ENCODE measurements around the gene FAR2.

The FAR2 gene

GRCh38 chr12:29269706-29270408, 120.8 kb downstream of the FAR2 start:
- Histone ChIP-seq H3K27ac (ENCODE audit: low read depth, low read length) (peak overlapping the region; percentile 67), H3K4ac (ENCODE audit: low read depth, low read length) (no peak overlapping the region), H3K27me3 (ENCODE audit: insufficient read depth, low read length) (no peaks in the 10 kb centered on the region), H2BK12ac (ENCODE audit: low read length) (peak overlapping the region; percentile 97), H3K9me3 (ENCODE audit: insufficient read depth, low read depth, low read length) (no peaks in the 10 kb centered on the region), H3K36me3 (ENCODE audit: control insufficient read depth in 1 of 2, insufficient read depth in 2 of 2, low read length in 2 of 2) (no peaks in the 10 kb centered on the region), H3K14ac (ENCODE audit: low read length) (no peak overlapping the region), H3K23ac (ENCODE audit: low read length) (no peak overlapping the region), H2BK120ac (ENCODE audit: insufficient read depth, low read length, poor library complexity) (peak overlapping the region; percentile 92), H3K4me3 (ENCODE audit: low read depth, low read length) (no peak overlapping the region), H3K9ac (ENCODE audit: low read length) (no peak overlapping the region), H3K4me2 (ENCODE audit: low read length) (no peak overlapping the region), H2AFZ (ENCODE audit: insufficient read depth, low read length, poor library complexity) (no peak overlapping the region), H2BK5ac (ENCODE audit: low read depth, low read length, poor library complexity) (peak overlapping the region; percentile 83), H3K18ac (ENCODE audit: low read length) (no peak overlapping the region), H3K79me1 (ENCODE audit: low read length) (peaks cover 14% of the 10 kb centered on the region), H3K4me1 (ENCODE audit: control insufficient read depth in 1 of 2, insufficient read depth in 2 of 2, low read length in 2 of 2) (peaks cover 14 to 18% of the 10 kb centered on the region in 2 experiments), H2AK5ac (ENCODE audit: low read length) (no peak overlapping the region), H4K91ac (ENCODE audit: low read depth, low read length) (peak overlapping the region; percentile 90), H3K79me2 (ENCODE audit: control insufficient read depth, insufficient read depth, low read length, poor library complexity) (peaks cover 4% of the 10 kb centered on the region), H4K8ac (ENCODE audit: low read depth, low read length) (no peak overlapping the region), H4K12ac (ENCODE audit: low read depth, low read length) (no peak overlapping the region)
- no peak for DNase-seq
- WGBS (ENCODE audit: extremely low coverage, insufficient coverage, insufficient read length): no CpG with 5 or more reads among the region's 5 CpGs

GRCh38 chr12:29270446-29270845, 121.4 kb downstream of the FAR2 start:
- no peak overlapping the region for H3K9ac ChIP-seq (ENCODE audit: low read length)
- no CpG with 5 or more reads among the region's 5 CpGs for WGBS (ENCODE audit: extremely low coverage, insufficient coverage, insufficient read length)
- no peak overlapping the region for H4K8ac ChIP-seq (ENCODE audit: low read depth, low read length)
- H3K9me3 ChIP-seq (ENCODE audit: insufficient read depth, low read depth, low read length): no peaks in the 10 kb centered on the region
- no peak overlapping the region for H3K4me3 ChIP-seq (ENCODE audit: low read depth, low read length)
- no peak overlapping the region for H3K23ac ChIP-seq (ENCODE audit: low read length)
- H2BK5ac ChIP-seq (ENCODE audit: low read depth, low read length, poor library complexity): no peak overlapping the region
- H3K27me3 ChIP-seq (ENCODE audit: insufficient read depth, low read length): no peaks in the 10 kb centered on the region
- H3K79me1 ChIP-seq (ENCODE audit: low read length): peaks cover 14% of the 10 kb centered on the region
- H3K18ac ChIP-seq (ENCODE audit: low read length): no peak overlapping the region
- no peak overlapping the region for H2AK5ac ChIP-seq (ENCODE audit: low read length)
- peak overlapping the region; percentile 67 for H3K27ac ChIP-seq (ENCODE audit: low read depth, low read length)
- no peak overlapping the region for H4K12ac ChIP-seq (ENCODE audit: low read depth, low read length)
- H4K91ac ChIP-seq (ENCODE audit: low read depth, low read length): no peak overlapping the region
- H3K4me1 ChIP-seq (ENCODE audit: control insufficient read depth in 1 of 2, insufficient read depth in 2 of 2, low read length in 2 of 2): peaks cover 14 to 19% of the 10 kb centered on the region in 2 experiments
- H3K14ac ChIP-seq (ENCODE audit: low read length): no peak overlapping the region
- H3K4me2 ChIP-seq (ENCODE audit: low read length): no peak overlapping the region
- no peak overlapping the region for H2BK120ac ChIP-seq (ENCODE audit: insufficient read depth, low read length, poor library complexity)
- no peak overlapping the region for H3K4ac ChIP-seq (ENCODE audit: low read depth, low read length)
- no peak overlapping the region for H2AFZ ChIP-seq (ENCODE audit: insufficient read depth, low read length, poor library complexity)
- H3K79me2 ChIP-seq (ENCODE audit: control insufficient read depth, insufficient read depth, low read length, poor library complexity): peaks cover 4% of the 10 kb centered on the region
- DNase-seq: peak; percentile 92 to 97
- H3K36me3 ChIP-seq (ENCODE audit: control insufficient read depth in 1 of 2, insufficient read depth in 2 of 2, low read length in 2 of 2): no peaks in the 10 kb centered on the region
- H2BK12ac ChIP-seq (ENCODE audit: low read length): no peak overlapping the region

GRCh38 chr12:29273178-29273843, 124.2 kb downstream of the FAR2 start:
- DNase-seq: no peak
- H4K12ac ChIP-seq (ENCODE audit: low read depth, low read length): no peak overlapping the region
- H2BK120ac ChIP-seq (ENCODE audit: insufficient read depth, low read length, poor library complexity): peak overlapping the region; percentile 34
- H3K4me1 ChIP-seq (ENCODE audit: control insufficient read depth in 1 of 2, insufficient read depth in 2 of 2, low read length in 2 of 2): peaks cover 14 to 17% of the 10 kb centered on the region in 2 experiments
- H2AK5ac ChIP-seq (ENCODE audit: low read length): peak overlapping the region; percentile 7
- peak overlapping the region; percentile 60 for H2BK5ac ChIP-seq (ENCODE audit: low read depth, low read length, poor library complexity)
- H3K23ac ChIP-seq (ENCODE audit: low read length): no peak overlapping the region
- no peaks in the 10 kb centered on the region for H3K9me3 ChIP-seq (ENCODE audit: insufficient read depth, low read depth, low read length)
- H4K8ac ChIP-seq (ENCODE audit: low read depth, low read length): peak overlapping the region; percentile 45
- H3K4ac ChIP-seq (ENCODE audit: low read depth, low read length): no peak overlapping the region
- H3K4me3 ChIP-seq (ENCODE audit: low read depth, low read length): no peak overlapping the region
- H2AFZ ChIP-seq (ENCODE audit: insufficient read depth, low read length, poor library complexity): no peak overlapping the region
- no peak overlapping the region for H3K4me2 ChIP-seq (ENCODE audit: low read length)
- H3K79me1 ChIP-seq (ENCODE audit: low read length): peaks cover 14% of the 10 kb centered on the region
- H4K91ac ChIP-seq (ENCODE audit: low read depth, low read length): peak overlapping the region; percentile 22
- peak overlapping the region; percentile 5 for H3K18ac ChIP-seq (ENCODE audit: low read length)
- no peaks in the 10 kb centered on the region for H3K27me3 ChIP-seq (ENCODE audit: insufficient read depth, low read length)
- WGBS (ENCODE audit: extremely low coverage, insufficient coverage, insufficient read length): no CpG with 5 or more reads among the region's 7 CpGs
- peak overlapping the region; percentile 21 for H2BK12ac ChIP-seq (ENCODE audit: low read length)
- H3K9ac ChIP-seq (ENCODE audit: low read length): no peak overlapping the region
- H3K79me2 ChIP-seq (ENCODE audit: control insufficient read depth, insufficient read depth, low read length, poor library complexity): peaks cover 4% of the 10 kb centered on the region
- no peaks in the 10 kb centered on the region for H3K36me3 ChIP-seq (ENCODE audit: control insufficient read depth in 1 of 2, insufficient read depth in 2 of 2, low read length in 2 of 2)
- H3K14ac ChIP-seq (ENCODE audit: low read length): peak overlapping the region; percentile 44
- H3K27ac ChIP-seq (ENCODE audit: low read depth, low read length): peak overlapping the region; percentile 44

GRCh38 chr12:29275834-29276233, 126.8 kb downstream of the FAR2 start:
- no peak overlapping the region for H2BK12ac ChIP-seq (ENCODE audit: low read length)
- no CpG with 5 or more reads among the region's 3 CpGs for WGBS (ENCODE audit: extremely low coverage, insufficient coverage, insufficient read length)
- no peaks in the 10 kb centered on the region for H3K36me3 ChIP-seq (ENCODE audit: control insufficient read depth in 1 of 2, insufficient read depth in 2 of 2, low read length in 2 of 2)

More at GRCh38 chr12:29275834-29276233, 126.8 kb downstream of the FAR2 start:
- H4K91ac ChIP-seq (ENCODE audit: low read depth, low read length): peak overlapping the region; percentile 28
- DNase-seq: no peak
- no peaks in the 10 kb centered on the region for H3K9me3 ChIP-seq (ENCODE audit: insufficient read depth, low read depth, low read length)
- H3K4me2 ChIP-seq (ENCODE audit: low read length): no peak overlapping the region
- H3K79me1 ChIP-seq (ENCODE audit: low read length): peaks cover 12% of the 10 kb centered on the region
- H4K12ac ChIP-seq (ENCODE audit: low read depth, low read length): no peak overlapping the region
- H3K18ac ChIP-seq (ENCODE audit: low read length): no peak overlapping the region
- H3K4me3 ChIP-seq (ENCODE audit: low read depth, low read length): no peak overlapping the region
- H3K4me1 ChIP-seq (ENCODE audit: control insufficient read depth in 1 of 2, insufficient read depth in 2 of 2, low read length in 2 of 2): peaks cover 11 to 15% of the 10 kb centered on the region in 2 experiments
- no peak overlapping the region for H3K14ac ChIP-seq (ENCODE audit: low read length)
- no peak overlapping the region for H3K27ac ChIP-seq (ENCODE audit: low read depth, low read length)
- H2BK120ac ChIP-seq (ENCODE audit: insufficient read depth, low read length, poor library complexity): no peak overlapping the region
- no peaks in the 10 kb centered on the region for H3K27me3 ChIP-seq (ENCODE audit: insufficient read depth, low read length)
- no peak overlapping the region for H3K4ac ChIP-seq (ENCODE audit: low read depth, low read length)
- no peak overlapping the region for H2AFZ ChIP-seq (ENCODE audit: insufficient read depth, low read length, poor library complexity)
- no peak overlapping the region for H2BK5ac ChIP-seq (ENCODE audit: low read depth, low read length, poor library complexity)
- H3K23ac ChIP-seq (ENCODE audit: low read length): no peak overlapping the region
- H2AK5ac ChIP-seq (ENCODE audit: low read length): no peak overlapping the region
- no peak overlapping the region for H4K8ac ChIP-seq (ENCODE audit: low read depth, low read length)
- H3K79me2 ChIP-seq (ENCODE audit: control insufficient read depth, insufficient read depth, low read length, poor library complexity): peaks cover 4% of the 10 kb centered on the region
- no peak overlapping the region for H3K9ac ChIP-seq (ENCODE audit: low read length)
